T follicular helper cell (primary cell): ENCODE measurements around the gene ASF1A.

ENCODE experiments used
- DNase-seq: peaks from one replicate; pipeline ENCODE4 v3.0.0-alpha.2; 2020; ENCODE audit warnings: low read depth

ASF1A gene

DNA sequence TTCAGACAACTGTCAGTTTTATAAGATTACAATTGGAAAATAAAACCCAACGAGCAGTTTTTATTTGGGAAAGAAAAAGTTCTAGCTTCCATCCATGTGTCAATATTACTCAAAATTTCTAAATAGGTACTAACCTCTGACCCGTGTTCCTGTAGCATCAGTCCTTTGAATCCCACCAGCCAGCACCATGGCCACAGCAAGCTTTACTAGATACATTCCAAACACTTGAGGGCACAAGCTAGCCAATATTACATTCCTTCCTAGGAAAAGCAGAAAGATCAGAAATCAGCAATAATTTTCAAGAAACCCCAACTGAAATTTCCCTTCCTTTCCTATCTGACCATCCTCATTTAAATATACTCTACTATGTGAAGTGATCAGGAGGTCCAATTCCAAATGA lies 19.2 kb downstream of the ASF1A start:
- DNase-seq: no peak

DNA sequence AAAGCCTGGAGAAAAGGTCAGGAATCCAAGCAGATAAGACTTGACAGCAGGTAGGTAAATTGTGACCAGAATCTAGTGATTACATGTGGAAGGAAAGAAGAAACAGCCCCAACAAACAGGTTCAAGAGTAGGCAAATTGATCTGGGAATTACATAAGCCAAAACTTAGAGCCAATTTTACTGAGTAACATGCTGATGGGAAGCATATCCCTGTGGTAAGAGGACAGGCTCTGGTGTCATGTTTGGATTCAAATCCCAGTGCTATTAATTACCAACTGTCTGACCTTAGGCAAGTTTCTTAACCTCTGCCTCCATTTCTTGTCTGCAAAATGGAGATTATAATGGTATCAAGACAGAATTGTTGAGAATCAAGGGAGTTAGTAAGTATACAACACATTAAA lies 20.6 kb downstream of the ASF1A start:
- no peak for DNase-seq

DNA sequence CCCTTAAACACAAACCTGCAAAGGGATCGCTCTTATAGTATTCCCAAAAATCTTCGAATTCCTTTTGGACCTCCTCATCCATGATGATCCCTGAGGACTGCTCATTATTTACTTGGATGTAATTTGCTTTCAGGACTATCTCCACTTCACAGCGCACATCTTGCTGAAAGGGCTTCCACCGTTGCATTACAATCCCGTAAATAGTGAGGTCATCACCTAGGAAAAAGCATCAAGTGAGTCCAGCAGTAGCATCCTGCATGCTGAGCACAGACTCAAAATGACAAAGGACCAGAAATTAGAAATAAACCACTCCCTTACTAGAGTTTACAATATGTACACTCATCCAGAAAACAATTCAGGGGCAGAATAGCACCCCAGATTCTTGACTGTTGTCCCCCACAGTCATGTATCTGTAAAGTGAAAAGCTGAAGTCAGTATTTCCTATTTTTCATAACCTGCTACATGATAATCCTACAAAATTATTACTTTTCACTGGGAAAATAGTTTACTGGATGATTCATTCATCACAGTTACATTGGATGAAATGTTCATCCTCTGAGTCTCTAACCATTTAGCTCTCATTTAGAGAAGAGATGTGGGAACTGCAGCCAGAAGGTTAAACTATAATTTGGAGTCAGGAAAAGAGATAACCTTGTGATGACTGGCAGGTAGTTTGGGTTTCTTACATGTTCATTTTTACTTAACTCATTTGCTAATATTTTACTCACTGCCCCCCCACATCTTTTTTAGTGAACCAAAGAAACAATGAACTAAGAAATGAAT lies 23.8 kb downstream of the ASF1A start:
- DNase-seq: no peak

DNA sequence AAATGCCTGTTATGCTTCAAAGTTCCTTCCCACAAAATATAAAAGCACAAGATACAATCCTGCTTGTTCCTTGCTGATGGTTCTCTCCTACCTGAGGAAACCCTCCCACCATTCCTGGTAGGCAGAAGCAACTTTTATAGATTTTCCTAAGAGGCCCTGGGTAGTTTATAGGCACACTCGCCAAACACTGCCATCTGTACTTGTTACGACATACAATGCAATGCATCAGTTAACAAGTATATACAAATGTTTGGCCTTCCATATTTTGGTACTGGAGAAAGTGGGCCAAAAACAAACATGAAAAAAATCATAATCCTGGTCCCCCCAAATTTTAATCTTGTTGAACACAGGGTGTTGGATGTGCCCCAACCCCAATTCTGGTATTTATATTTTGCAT lies 24.4 kb downstream of the ASF1A start:
- DNase-seq: no peak

DNA sequence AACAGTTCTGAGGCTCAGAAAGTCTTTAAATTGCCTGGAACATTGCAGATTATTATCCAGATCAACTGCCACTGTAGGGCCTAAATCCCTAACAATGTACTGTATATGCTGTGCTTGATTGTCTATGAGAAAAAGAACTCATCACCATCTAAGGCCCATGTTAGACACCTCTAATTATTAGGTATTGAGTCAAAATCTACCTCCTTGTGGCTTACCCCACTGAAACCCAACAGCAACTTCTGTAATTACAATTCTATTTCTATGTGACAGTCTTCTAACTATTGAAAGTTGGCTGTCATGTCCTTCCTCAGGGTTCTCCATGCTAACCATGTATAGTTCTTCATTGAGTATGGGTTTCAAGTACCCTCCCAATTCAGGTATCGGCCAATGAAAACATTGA lies 27.1 kb downstream of the ASF1A start:
- DNase-seq: no peak

DNA sequence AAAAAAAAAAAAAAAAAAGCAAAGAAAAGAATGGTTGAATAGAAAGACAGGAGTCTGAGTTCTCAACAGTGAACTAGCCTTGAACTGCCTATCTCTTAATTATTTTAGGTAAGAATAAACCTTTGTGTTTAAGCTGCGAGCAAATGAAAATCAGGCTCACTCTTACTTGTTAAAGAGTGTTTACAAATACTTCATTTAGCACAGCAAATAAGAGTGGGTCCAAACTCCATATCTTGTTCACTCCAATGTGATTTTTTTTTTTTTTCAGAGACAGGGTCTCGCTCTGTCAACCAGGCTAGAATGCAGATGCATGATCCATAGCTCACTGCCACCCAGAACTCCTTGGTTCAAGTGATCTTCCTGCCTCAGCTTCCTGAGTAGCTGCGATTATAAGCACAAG lies 29.1 kb downstream of the ASF1A start:
- no peak for DNase-seq

DNA sequence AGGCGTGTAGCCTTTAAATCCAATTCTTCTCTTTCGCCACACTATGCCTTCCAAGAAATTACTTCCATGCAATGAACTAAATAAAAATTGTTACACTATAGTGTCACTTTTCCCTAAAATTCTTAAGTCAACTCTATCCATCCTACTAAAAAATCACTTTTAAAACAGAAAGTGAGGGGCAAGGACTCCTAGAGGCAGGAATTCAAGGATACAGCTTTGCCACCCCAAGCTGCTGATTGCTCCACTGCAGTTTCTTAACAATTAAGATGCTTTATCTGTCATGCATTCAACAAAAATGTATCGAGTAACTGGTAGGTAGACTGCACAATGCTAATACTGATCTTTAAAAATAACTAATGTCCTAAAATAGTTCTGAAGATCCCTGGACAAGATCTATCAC lies 36.7 kb downstream of the ASF1A start:
- no peak for DNase-seq

DNA sequence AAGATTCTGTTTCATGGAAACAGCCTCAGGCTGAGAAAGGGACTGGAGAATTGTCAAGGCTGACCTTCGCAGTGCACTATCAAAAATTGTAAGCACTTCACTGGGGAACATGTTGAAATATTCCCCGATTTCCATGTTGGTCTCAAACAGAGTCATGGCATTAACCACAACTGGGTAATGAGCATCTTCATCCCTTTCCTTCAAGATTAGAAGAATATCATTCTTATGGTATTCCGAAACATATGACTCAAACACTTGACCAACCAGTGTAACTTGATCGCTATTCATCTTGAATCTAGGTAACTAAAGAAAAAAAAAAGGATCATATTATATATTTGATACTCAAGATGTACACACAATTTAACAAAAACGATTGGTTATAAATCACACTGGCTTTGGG lies 37.5 kb downstream of the ASF1A start:
- DNase-seq: no peak

DNA sequence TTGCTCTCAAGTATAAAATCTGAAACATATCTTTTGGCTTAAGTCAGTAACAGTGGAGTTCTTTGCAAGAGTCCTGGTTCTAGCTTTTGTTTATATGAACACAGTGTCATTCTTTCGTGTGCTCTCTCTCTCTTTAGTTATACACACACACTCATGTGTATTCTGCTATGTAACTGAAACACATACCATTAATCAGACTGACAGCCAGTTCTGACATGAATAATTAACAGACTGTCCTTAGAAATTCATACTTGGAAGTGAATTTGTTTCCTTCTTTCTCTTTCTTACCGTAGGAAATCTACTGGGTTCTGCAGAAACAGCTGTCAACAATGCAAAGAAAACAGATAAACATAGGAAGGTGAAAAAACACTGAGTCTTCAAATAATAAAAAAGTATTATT lies 38.5 kb downstream of the ASF1A start:
- DNase-seq: no peak

DNA sequence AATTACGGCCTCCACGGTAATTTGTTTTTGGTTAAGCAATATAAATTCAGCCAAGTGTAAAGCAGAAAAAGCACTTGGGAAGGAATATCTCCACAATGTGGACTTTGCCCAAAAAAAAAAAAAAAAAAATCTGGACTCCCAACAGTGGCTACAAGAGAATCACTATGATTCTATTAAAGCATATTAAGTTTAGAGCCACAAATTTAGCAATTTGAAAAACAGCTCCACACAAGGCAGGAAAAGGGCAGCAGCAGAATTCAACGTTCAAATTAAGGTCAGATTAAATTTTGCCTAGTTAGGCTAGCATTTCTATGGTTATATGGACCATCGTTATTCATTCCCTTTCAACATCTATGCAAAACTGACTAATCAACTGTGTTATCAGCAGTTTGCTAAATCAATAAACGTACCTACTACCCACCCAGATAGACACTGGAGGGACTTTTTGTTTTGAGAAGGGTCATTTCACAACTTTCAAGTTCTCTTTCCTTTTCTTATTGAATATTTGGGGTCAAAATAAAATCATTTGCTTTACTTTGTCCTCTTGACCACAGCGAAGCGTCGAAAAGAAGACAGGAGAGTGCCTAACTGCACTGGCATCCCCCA lies 40.0 kb downstream of the ASF1A start:
- no peak for DNase-seq

DNA sequence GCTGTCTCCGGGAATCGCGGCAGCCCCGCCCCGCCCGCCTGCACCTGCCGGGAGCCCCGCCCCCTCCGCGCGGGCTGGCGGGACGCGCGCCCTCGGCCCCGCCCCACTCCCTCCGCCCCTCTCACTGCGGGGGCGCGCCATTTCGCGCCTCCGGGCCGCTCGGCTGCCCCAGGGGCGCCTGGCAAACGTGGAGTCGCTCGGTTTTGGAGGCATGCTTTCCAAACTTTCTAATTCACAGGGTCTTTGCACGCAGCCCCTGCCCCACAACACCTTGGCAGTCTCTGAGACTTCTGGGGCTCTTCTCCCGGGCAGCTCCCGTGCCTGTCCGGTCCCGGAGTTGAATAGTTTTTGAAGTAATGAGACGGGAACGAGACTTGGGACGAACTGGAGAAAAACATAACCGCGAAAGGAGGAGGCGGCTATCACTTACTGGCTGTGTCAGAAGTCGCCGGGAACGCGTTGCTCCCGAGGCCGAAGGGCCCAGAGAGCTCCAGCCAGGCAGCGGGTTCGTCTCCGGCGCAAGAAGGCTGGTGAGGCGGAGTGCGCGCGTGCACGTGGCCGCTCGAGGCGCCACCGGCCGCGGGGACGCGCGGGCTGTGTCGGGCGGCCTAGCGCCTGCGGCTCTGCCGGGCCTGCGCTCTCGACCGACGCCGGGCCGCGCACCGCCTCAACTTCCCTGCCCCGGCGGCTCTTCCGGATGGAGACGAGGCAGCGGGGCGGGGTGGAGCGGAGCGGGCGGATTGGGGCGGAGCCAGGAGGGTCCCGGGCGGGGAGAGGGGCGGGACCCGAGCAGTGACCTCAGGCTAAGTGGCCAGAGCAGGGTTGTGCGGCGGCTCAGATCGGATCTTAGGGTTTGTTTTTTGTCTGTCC lies 40.7 kb downstream of the ASF1A start, which contains the start of gene MCM9:
TSS of gene MCM9 (minus strand) at position 699 of the 870 bp plus-strand sequence. CDS start 3,436 bp downstream, outside the sequence.
- DNase-seq: peak; percentile 79

DNA sequence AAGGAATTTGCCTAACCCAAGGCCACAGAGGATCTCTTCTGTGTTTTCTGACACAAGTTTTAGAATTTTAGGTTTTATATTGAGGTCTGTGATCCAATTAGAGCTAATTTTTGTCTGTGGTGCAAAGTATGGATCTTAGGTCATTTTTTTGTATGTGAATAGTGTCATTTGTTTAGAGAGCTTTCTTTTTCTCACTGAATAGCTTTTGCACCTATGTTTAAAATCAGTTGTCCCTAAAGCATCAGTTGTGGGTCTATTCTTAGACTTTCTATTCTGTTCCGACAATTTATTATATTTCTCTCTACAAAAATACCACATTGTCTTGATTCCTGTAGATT lies 41.3 kb downstream of the ASF1A start:
- DNase-seq: no peak

DNA sequence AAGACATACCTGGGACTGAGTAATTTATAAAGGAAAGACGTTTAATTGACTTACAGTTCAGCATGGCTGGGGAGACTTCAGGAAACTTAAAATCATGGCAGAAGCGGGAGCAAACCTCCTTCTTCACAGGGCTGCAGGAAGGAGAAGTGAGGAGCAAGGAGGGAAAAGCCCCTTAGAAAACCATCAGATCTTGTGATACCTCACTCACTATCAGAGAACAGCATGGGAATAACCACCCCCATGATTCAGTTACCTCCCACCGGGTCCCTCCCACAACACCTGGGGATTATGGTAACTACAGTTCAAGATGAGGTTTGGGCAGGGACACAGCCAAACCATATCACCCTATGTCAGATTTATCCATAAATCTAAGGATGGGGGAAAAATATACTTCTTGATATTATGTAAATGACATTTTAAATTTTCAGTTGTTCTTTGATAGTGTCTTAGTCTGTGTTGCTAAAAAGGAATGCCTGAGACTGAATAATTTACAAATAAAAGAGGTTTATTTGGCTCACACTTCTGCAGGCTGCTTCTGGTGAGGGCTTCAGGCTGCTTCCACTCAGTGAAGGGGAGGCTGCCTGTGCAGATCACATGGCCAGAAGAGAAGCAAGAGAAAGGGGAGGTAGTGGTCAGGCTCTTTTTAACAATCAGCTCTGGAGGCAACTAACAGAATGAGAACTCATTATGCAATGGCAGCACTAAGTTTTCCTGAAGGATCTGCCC lies 42.2 kb downstream of the ASF1A start:
- DNase-seq: no peak

DNA sequence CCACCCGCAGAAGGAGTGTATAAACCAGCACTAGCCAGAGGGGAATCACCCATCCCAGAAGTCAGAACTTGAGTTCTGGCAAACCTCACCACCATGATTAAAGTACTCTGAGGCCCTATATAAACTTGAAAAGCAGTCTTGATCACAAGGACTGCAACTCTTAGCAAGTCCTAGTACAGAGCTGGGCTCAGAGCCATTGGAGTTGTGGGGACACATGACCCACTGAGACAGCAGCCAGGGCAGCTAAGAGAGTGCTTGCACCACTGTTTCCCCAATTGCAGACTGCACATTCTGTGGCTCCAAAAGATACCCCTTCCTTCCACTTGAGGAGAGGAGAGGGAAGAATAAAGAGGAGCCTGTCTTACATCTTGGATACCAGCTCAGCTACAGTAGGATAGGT lies 45.7 kb downstream of the ASF1A start:
- no peak for DNase-seq

DNA sequence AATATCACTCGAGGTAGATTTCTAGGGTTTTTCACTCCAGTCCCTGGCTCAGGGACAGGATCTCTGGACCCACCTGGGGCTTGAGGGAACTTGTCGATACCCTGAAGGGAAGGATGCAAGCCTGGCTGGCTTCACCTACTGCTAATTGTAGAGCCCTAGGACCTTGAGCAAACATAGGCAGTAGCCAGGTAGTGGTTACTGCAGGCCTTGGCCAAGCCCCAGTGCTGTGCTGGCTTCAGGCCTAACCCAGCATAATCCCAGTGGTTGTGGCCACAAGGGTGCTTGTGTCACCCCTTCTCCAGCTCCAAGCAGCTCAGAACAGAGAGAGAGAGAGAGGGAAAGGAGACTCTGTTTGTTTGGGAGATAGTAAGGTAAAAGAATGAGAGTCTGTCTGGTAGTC lies 46.8 kb downstream of the ASF1A start:
- DNase-seq: no peak

DNA sequence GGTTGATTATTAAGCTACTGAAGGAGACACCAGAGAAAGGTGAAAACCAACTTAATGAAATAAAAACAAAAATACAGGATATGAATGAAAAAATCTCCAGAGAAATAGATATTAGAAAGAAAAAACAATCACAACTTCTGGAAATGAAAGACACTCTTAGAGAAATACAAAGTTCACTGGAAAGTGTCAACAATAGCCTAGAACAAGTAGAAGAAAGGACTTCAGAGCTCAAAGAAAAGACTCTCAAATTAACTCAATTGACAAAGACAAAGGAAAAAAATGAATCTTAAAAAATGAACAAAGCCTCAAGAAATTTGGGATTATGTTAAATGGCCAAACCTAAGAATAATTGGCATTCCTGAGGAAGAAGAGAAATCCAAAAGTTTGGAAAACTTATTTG lies 51.3 kb downstream of the ASF1A start:
- no peak for DNase-seq

DNA sequence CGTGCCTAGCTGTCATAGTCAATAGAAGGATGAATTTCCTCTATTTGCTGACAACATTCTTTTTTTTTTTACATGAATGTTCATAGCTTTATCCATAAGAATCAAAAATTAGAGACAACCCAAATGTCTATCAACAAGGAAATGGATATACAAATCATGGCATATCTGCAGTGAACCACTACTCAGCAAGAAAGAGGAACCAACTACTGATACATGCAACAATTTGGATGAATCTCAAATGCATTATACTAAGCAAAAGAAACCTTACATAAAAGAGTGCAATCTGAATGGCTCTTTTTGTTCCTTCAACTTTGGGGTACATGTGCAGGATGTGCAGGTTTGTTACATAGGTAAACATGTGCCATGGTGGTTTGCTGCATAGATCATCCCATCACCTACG lies 58.7 kb downstream of the ASF1A start:
- no peak for DNase-seq

DNA sequence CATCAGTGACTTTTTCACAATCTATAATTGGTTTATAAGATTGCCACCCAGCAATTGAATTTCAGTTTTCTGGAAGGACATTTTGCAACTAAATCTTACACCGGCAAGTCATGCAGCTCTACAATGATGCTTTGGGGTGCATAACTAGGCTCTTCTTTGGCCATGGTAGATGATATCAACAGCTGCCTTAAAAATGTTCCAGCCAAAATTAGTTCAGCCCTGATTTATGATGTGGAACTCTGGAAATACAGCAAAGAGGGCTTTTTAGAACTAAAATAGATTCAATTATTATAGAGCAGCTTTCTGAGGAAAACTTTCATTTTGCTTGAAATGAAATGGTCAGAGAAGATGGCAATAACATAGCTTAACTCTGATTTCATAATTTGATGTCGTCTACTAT lies 59.4 kb downstream of the ASF1A start:
- DNase-seq: no peak
